Stromal cell of bone marrow (primary cell): ENCODE measurements around the gene JCAD.
"Not testable (repeated sequence)": the region's sequence is repeated elsewhere in the genome, so short reads cannot be mapped to it uniquely, and the experiment has no call there.

ENCODE experiments used
- DNase-seq: peaks from one replicate; pipeline ENCODE4 v3.0.0-alpha.2; 2012; ENCODE audit warnings: low read depth

JCAD gene, protein sequence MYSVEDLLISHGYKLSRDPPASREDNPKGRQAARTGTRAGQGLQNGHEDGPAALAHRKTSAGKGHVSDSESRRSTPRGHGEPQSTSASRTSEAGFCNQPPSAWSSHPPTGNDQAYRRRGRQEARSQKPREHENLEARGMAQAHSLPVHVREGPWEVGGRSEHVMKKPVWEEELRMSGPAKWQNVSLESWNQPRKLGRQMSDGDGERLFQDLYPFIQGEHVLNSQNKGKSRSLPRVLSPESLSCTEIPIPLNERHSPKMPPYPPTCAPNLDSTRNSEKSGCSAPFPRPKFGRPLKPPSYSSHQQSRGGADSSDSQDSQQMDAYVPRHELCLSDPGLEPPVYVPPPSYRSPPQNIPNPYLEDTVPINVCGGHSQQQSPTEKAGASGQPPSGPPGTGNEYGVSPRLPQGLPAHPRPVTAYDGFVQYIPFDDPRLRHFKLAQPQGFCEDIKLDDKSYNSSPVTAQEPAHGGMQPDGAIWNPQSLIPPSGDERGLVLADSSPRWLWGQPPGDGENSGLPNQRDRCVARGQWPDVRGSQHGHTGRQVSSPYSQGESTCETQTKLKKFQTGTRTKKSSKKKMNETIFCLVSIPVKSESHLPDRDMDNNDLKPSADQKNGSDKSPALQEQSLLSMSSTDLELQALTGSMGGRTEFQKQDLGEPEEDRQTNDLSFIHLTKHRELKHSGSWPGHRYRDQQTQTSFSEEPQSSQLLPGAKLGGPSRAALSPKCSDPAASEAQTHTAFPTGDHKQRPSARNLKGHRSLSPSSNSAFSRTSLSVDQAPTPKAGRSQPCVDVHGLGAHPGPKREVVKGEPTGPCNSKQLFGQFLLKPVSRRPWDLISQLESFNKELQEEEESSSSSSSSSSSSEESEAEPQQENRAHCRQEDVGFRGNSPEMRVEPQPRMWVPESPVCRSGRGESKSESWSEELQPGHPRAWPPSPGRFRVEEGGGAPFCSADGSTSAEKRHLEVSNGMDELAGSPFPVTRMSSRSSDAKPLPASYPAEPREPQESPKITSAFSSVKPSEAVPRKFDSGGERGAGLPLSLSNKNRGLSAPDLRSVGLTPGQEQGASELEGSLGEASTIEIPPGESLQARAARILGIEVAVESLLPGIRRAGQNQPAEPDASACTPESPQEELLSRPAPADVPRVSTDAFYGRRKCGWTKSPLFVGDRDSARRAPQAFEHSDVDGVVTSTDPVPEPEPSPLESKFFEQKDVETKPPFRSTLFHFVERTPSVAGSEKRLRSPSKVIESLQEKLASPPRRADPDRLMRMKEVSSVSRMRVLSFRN (N-terminal part only)

DNA sequence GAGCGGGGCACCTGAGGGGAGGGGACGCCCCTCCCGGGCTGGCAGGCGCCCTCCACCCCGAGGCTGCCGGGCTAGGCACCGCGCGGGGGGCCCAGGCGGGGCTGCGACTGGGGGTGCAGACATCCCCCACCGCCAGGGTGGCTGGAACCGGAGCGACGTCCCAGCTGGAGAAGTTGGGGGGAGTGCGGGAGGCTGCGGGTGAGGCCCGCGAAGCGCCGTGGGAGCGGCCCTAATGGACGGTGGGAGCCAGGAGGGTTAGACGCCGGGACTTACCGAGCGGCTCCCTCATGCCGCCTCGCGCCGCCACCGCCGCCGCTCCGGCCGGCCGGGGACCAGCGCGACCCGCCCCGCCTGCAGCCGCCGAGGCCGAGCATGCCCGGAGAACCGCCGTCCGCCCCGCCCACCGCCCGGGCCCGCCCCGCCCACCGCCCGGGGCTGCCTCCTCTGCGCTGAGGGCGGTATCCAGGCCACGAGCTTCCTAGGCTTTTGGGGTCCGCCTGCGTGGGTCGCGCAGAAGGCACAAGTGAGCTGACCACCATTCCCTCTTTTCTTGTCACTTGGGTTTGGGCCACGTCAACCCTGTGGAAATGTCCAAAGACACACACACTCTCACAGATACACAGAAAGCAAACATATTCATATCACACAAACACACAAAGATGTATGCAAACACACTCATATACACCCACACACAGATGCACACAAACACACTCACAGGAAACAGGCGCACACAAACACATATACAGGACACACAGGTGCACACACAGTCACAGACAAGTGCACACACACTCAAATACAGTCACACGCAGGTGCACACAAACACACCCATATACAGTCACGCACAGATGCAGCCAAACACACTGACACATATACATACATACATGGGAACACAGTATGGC lies at the start of gene JCAD:
Gene JCAD (minus strand): TSS at position 378 of the 899 bp plus-strand sequence. CDS start 11,774 bp downstream, outside the sequence.
- DNase-seq, result no peak

DNA sequence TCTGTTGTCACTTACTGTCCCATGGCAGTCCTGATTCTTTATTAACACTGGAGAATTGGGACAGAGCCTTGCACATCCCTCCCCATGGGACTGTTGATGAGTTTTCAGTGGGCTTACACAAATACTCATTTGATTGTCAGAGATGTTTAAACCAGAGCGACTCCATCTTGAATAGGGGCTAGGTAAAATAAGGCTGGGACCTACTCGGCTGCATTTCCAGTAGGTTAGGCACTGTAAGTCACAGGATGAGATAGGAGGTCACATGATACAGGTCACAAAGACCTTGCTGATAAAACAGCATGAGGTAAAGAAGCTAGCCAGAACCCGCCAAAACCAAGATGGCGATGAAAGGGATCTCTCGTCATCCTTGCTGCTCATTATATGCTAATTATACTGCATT lies 47.6 kb upstream of the JCAD start:
- no peak for DNase-seq

DNA sequence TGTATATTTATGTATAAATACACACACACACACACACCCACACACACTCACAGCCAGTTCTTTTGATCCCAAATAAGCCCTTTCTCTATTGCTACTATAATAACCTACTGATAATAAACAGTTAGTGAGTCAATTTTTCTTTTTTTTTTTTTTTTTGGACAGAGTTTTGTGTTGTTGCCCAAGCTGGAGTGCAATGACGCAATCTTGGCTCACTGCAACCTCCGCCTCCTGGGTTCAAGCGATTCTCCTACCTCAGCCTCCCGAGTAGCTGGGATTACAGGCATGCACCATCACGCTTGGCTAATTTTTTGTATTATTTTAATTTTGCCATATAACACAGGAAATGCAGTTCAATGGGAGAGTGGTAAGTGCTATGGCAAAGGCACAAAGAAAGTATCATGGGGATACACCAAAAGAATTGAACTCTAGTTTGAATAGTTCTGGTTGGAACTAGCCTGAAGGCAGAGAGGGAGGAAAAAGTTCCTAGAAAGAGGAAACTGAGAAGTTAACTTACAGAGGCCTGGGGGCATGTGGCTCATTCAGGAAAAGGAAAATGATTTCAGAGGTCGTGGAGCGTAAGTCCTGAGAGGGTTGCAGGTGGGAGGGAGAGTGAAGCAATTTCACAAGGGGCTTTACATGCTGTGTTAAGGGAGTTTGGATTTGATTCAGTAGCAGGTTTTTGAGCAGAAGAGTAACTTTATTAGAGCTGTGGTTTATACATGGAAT lies 44.4 kb upstream of the JCAD start:
- DNase-seq, result no peak

DNA sequence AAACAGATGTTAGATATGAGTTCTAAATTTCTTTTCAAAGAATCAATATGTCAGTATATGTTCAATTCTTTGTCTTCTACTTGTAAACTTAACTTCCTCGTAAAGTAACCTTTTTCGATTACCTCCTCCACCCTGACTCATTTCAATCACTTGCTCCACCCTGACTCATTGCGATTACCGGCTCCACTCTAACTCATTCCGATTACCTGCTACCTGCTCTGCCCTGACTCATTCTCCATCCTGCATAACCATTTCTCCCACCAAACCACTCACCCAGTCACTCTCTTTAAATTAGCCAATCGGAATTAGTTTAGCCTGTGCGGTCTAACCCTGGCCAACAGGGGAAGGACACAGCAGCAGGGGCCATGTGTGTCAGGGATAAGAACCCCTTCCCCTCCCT lies 40.3 kb upstream of the JCAD start:
- DNase-seq, result not testable (repeated sequence)

DNA sequence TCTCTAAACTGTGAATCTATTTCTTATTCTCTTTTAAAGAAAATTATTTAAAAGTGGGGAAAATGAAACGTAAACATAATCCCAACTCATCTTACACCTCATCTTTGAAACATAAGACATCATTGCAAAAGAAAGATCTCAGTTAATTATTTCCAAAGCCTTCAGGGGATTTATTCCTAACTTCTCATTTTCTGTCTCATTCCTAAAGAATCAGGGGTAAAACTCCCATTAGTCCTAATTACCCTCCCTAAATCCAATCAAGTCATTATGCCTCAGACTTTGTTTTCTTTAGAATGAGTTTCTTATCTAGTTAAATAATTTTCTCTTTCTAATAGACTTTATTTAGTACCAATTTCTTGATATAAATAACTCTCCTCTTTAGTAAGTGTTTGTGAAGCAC lies 39.7 kb upstream of the JCAD start:
- no peak for DNase-seq

DNA sequence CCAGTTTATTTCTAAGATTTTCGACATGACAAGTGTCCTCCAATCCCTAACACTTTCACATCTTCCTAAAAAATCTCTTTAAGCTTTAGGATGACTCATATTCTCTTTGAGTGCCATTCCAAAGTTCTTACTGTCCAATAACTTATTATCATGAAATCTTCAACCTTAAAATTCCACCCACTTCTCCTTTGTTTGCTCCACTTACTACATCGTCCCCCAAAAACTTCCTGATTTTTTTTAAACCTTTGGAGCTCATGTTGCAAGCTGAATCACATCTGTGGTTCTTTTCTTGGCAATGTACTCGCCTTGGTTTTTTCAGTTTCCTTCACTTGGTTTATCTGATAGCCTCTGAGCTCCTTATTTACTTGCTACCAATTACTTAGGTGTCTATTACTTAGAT lies 39.2 kb upstream of the JCAD start:
- peak; percentile 88 for DNase-seq

DNA sequence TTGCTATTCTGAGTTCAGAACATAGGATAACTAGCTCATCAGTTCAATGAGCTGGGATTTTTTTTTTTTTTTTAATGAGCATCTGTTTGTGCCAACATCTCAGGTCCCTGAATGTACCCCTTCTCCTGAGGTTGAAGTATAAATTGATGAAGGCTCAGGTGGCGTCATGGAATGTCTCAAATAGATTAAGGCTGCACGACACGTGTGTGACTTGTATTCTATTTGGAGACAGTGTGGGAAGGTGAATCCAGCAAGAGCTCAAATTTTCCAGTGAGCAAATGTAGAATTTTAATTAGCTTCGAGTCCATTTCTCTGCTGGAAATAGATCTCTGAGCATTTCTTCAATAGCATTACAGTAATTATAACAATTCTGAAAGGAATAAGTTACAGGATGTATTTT lies 37.2 kb upstream of the JCAD start:
- no peak for DNase-seq

DNA sequence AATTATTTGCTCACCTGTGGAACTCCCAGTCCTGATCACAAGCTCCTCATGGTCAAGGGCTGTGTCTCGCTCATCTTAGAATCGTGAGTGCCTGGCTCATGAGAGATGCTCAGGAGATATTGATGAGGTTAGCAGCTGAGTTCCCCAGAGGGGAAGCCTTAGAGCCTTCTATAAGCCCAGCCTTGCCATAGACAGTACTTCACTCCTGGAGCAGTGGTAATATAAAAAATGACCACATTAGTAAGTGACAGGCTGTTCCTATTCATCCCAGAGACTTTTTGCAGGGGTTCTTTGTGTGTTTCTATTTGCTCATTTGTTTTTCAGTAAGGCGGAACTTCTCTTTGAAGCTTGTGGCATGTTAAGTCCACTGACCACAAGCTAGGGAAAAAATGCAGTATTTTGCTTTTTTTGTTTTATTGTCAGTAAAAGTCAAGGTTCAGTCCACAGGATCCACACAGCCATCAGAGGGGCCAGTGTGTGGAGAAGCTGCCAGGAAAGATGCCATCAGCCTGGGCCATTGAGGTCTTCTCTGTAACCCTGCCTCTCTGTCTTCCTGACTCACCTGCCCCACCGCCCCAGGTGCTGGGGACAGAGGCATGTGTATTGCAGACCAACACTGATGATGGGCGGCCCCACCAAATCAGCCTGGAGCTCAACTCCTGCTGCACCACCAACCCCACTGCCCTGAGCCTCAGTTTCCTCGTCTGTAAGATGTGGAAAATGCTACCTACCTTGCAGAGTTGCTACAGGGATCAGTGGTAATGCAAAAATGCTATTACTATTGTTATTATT lies 36.4 kb upstream of the JCAD start:
- DNase-seq, result no peak

DNA sequence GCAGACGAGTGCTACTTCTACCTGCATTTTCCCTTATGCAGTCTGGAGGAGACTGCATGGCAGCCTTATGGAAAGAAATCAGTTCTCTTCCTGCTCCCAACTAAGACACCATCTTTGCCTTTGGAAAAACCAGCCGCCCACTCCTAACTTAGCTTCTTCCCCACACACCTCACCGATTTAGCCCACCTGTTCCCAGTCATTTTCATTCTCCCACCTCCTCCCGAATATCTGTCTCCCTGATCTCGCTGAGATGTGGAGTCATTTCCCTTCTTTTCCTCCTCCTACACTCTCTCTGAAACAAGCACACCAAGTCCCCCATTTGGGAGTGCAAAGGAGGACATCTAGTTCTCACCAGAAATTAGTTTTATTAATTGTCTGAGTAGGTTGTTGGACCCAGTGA lies 35.2 kb upstream of the JCAD start:
- no peak for DNase-seq

DNA sequence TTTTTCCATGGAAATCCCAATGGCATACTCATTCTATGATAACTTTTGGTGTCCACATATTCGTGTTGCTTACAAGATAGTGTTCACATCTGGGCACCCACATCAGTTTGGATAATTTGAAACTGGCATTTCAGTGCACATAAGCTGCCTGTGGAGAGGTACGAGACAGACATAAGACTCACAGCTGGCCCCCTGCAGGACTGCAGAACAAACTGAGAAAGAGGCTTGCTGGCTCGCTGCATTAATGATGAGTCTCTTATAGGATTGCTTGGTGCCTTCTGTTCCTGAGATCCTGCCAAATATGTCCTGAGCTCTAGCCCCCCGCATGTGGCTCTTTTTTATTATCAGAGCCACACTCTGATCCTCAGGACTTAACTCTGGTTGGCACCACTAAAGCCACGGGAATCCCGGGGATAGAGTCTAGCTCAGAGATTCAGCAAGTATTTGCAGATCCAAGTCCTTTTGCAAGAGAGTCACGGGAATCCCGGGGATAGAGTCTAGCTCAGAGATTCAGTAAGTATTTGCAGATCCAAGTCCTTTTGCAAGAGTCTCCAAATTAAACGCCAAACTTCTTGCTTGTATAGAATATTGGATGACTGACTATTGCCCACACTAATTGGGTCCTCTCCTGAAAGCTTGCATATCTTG lies 34.0 kb upstream of the JCAD start:
- DNase-seq, result no peak

DNA sequence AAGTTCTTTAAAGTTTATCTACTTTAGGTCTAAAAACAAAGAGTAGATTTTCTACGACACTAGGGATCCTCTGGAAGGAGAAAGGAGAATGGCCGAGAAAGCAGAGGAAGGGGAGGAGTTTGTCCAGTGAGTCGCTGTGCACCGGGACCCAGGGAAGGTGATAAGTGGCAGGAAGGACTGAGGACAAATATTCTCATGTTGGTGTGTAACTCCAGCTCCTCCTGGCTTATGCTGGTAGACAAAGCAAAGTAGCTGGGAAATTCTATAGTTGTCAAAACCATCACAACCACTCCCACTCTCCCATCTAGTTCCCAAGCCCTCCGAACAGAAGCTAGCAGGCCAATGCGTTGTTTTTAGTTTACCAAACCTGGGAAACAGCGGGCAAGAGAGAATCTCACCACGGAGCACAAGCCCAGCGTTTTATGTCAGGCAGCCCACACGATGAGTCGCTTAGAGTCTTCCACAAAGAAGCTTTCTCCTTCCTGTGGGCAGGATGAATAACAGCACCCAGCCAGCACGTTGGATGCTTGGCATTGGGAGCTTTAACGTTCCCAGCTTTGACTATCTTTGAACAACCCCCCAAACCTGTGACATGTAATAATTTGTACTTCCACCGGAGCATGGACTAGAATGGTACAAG lies 32.9 kb upstream of the JCAD start:
- DNase-seq, result no peak

DNA sequence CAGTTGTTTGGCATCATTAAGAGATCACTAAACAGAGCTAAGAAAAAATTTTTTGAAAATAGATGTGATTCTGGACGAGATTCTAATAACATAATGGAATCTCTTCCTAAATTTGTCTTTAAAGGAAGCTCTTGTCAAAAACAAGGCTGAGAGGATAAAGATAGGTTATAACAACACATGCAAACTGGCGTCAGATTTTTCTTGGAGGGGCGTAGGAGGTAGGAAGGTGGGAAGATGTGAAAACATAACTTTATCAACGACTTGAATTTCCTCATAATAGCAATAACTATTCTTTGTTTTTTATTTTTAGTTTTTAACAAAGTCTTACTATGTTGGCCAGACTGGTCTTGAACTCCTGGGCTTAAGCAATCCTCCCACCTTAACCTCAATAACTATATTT lies 31.8 kb upstream of the JCAD start:
- no peak for DNase-seq

DNA sequence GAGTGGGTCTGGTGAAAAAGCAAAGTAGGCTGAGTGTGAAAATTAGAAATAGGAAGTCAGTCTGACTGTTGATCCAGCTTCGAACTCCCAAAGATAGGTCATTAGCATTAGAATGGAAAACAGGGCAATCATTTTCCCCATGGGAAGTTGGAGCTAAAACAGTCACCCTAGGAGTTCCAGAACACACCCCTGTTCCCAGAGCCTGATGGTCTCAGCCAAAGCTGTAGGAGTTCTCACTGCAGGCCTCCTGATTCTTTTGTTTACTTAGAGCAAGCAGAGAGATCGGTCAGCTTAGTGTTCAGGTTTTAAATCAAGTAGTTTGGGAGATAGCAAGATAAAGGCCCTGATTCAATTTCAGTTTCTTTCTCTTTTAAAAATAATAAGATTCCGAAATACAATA lies 28.8 kb upstream of the JCAD start:
- no peak for DNase-seq

DNA sequence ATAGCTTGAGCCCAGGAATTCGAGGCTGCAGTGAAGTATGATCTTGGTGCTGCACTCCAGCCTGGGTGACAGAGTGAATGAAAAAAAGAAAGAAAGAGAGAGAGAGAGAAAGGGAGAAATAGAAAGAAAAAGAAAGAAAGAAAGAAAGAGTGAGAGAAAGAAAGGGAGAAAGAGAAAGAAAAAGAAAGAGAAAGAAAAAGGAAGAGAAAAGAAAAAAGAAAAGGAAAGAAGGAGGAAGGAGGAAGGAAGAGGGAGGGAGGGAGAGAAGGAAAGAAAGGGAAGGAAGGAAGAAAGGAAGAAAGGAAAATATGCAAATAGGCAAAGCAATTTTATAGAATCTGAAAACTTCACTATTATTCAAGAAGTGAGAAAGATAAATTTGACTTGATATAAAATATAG lies 24.5 kb upstream of the JCAD start:
- no peak for DNase-seq

DNA sequence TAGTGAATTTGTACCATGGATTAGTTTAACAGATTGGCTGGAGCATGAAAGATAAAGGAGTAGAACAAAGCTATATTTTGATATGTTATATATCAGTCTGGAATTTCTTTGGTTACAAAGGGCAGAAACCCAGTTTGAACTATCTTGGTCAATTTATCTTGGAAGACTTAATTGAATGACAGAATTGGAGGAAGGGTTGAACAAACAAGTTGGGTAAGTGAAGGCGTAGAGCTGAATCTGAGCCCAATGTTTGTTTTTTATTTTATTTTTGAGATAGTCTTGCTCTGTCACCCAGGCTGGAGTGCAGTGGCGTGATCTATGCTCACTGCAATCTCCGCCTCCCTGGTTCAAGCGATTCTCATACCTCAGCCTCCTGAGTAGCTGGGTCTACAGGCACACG lies 21.8 kb upstream of the JCAD start:
- DNase-seq, result no peak

DNA sequence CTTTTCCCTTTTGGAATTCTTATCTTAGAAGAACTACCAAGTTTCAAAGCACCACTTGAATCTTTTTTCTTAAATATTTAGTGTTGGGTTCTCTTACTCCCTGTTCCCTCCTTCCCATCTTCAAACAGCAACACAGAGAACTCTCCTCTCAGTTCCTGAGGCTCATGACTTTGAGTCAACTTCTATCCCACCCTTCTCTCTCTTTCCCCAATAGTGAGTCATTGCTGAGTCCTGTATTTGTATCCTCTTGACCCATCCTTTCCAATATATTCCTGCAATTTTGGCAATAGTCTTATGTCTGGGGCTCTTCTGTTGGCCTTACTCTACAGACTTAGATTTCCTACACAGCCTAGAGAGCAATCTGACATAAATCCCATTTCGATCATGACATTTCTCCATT lies 20.8 kb upstream of the JCAD start:
- DNase-seq, result peak; percentile 86

DNA sequence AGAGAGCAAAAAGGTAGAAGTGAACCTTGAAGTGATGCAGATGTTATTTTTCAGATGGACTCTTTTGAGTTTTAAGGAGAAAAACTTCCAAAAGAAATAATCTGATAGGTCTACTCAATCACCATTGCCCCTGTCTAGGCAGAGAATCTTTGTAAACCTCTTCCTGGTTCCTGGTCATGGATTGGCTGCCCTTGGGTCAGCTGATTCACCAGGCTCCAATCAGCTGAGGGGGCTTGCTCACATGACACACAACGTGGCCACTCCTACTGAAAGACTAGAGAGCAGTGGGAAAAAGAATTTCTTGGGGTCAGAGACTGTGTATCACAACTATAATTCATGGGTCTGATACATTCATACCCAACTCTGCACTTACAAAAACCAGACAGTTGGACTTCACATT lies 20.0 kb upstream of the JCAD start:
- DNase-seq, result no peak

DNA sequence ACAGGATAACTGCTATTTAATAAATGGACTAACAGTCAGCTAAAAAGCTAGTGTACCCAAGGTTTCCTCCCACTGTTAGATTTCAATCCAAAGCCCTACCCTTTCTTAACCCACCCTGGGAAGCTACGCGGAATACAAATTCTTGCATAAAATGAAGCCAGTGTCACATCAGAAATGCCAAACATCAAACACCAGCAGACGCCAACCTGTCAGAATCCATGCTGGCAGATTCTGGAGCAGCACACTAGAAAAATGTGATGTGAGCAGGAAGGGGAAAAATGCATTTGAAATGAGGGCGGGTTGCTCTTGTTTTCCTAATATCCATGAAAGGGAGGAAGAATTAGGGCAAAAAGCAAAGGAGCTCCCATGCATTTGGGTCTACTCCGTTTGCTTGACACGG lies 16.1 kb upstream of the JCAD start:
- no peak for DNase-seq

DNA sequence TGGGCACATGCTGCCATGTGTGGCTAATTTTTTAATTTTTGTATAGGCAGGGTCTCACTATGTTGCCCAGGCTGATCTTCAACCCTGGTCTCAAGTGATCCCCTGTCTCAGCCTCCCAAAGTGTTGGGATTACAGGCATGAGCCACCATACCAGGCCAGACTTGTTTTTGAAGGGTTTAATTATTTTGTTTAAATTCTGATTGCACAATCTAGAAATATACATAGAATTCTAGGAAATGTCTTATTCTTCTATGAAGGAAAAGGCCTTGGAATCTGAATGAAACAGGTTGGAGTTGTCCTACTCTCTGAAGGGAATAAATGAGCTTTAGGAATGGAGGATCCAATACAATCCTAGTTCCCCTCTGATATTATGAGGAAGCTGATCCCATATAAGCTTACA lies 15.5 kb upstream of the JCAD start:
- no peak for DNase-seq
